Esophagus muscularis mucosa (tissue), 3 donors: Measurements from ENCODE around the gene SMS.

Experiments
- POLR2AphosphoS5 ChIP-seq, 2 donors: sonication (generic); formaldehyde crosslinking; IDR thresholded peaks; one replicate each; pipeline ENCODE4 v1.6.1; 2017; ENCODE audit warnings: antibody characterized with exemption in 2 of 2
- TF ChIP-seq, protein P1 (sequence below), 3 experiments: fragments of 200-600 bp in 2 of 3; fragments of 450-650 bp in 1 of 3; sonication (generic) in 2 of 3; IDR thresholded peaks; one replicate each; pipeline ENCODE4 v1.5.1; 2017 to 2019; ENCODE audit warnings: antibody characterized with exemption in 3 of 3, mild to moderate bottlenecking in 2 of 3, moderate library complexity in 1 of 3

DNA sequence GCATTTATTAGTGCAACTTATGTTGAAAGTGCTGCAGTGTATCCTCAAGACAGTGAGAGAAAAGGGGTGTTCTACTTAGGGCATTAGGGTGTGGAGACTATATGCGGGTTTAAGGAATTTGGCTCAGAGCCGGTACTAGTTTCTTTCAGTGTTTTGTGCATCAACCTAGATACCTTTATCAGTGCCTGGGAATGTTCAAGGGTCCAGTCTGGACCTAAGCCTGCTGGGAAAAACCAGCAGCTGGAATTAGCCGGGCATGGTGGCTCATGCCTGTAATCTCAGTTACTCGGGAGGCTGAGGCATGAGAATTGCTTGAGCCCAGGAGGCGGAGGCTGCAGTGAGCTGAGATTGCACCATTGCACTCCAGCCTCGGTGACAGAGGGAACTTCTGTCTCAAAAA lies 99.0 kb downstream of the SMS start:
- no peak for TF ChIP-seq POLR2AphosphoS5 (IDR thresholded peaks at IDR 0.05)
- TF ChIP-seq, protein P1, sequence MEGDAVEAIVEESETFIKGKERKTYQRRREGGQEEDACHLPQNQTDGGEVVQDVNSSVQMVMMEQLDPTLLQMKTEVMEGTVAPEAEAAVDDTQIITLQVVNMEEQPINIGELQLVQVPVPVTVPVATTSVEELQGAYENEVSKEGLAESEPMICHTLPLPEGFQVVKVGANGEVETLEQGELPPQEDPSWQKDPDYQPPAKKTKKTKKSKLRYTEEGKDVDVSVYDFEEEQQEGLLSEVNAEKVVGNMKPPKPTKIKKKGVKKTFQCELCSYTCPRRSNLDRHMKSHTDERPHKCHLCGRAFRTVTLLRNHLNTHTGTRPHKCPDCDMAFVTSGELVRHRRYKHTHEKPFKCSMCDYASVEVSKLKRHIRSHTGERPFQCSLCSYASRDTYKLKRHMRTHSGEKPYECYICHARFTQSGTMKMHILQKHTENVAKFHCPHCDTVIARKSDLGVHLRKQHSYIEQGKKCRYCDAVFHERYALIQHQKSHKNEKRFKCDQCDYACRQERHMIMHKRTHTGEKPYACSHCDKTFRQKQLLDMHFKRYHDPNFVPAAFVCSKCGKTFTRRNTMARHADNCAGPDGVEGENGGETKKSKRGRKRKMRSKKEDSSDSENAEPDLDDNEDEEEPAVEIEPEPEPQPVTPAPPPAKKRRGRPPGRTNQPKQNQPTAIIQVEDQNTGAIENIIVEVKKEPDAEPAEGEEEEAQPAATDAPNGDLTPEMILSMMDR (IDR thresholded peaks at IDR 0.05), result no peak
